ENCODE results near the gene NIM1K. TPM values are rescaled to one million over a fixed set of nuclear protein-coding genes. Genes with fewer than 3 reads are reported as not detected.

Gene NIM1K
- total RNA-seq, 1 donor from 2014 or later = 4.8 TPM

DNA sequence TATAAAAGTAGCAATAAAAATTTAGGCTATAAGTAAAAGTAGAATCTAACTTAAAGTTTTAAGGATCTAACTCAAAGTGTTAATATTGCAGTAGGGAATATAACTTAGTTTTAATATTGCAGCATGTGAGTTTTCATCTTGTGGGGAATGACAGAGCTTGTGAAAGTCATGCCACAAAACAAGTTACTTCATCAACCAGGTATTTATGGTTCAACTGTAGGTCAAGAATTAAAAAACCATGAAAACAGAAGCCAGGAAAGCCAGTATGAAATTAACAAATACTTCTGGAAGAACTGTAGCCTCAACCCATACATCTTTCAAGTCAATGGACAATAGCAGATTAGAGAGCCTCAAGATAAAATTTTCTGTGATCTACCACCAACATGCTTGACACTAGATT, 102.2 kb downstream of the NIM1K start:
- Histone ChIP-seq H3K4me1 (no peaks in the 10 kb centered on the region), H3K4me3 (no peak overlapping the region), H3K27me3 (ENCODE audit: low read depth) (no peaks in the 10 kb centered on the region), H3K9me3 (no peaks in the 10 kb centered on the region), H3K27ac (no peak overlapping the region), H3K36me3 (peaks cover 100% of the 10 kb centered on the region)
- intact Hi-C loops (cut with DNase I) = no loop called here
- TF ChIP-seq, protein P1, sequence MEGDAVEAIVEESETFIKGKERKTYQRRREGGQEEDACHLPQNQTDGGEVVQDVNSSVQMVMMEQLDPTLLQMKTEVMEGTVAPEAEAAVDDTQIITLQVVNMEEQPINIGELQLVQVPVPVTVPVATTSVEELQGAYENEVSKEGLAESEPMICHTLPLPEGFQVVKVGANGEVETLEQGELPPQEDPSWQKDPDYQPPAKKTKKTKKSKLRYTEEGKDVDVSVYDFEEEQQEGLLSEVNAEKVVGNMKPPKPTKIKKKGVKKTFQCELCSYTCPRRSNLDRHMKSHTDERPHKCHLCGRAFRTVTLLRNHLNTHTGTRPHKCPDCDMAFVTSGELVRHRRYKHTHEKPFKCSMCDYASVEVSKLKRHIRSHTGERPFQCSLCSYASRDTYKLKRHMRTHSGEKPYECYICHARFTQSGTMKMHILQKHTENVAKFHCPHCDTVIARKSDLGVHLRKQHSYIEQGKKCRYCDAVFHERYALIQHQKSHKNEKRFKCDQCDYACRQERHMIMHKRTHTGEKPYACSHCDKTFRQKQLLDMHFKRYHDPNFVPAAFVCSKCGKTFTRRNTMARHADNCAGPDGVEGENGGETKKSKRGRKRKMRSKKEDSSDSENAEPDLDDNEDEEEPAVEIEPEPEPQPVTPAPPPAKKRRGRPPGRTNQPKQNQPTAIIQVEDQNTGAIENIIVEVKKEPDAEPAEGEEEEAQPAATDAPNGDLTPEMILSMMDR (IDR thresholded peaks at IDR 0.05) = no peak
- ATAC-seq (no peak), DNase-seq (no peak)

DNA sequence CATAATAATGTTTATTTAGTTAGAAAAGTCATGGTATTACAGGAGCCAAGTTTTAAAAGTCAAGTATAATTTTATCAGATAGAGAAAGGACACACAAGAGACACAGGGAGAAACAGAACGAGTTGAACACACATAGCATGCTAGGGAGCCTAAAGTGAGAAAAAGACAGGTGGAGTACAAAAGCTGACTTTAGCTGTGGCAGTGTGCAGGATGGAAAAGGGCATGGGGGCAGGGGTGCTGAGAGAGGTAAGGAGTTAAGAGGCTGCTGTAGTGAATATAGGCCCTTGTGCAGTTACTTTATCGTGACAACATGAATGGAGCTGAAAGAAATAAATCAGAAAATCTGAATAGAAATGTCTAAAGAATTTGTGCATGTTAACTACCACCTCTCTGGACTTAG, 103.2 kb downstream of the NIM1K start:
- intact Hi-C loops (cut with DNase I) = no loop called here
- ATAC-seq (no peak), DNase-seq (no peak)
- Histone ChIP-seq H3K27me3 (ENCODE audit: low read depth) (no peaks in the 10 kb centered on the region), H3K4me1 (no peaks in the 10 kb centered on the region), H3K27ac (no peak overlapping the region), H3K9me3 (no peaks in the 10 kb centered on the region), H3K36me3 (peaks cover 90% of the 10 kb centered on the region), H3K4me3 (no peak overlapping the region)
- TF ChIP-seq, protein P1 (IDR thresholded peaks at IDR 0.05) = no peak

DNA sequence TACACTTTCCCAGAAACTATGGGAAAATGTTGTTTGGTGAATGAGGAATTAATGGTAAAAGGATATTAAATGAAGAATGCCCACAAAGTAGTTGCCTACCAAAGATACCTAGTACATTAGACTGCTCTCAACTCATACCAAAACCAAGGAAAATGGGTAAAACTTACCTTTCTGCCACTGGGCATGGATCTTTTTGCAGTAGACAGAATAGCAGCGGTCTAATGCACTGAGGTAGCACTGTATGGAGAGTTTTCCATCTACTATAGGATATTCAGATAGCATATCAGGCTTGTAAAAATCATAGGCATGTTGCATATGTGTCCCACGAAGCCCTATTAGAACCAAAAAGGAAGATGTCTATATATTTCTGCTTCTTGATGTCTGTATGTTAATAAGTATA, 104.8 kb downstream of the NIM1K start:
- Histone ChIP-seq H3K4me1 (peaks cover 3% of the 10 kb centered on the region), H3K27me3 (ENCODE audit: low read depth) (no peaks in the 10 kb centered on the region), H3K4me3 (no peak overlapping the region), H3K9me3 (no peaks in the 10 kb centered on the region), H3K27ac (no peak overlapping the region), H3K36me3 (peaks cover 73% of the 10 kb centered on the region)
- ATAC-seq = no peak
- DNase-seq = no peak
- TF ChIP-seq, protein P1 (IDR thresholded peaks at IDR 0.05) = no peak
- intact Hi-C loops (cut with DNase I) = no loop called here

DNA sequence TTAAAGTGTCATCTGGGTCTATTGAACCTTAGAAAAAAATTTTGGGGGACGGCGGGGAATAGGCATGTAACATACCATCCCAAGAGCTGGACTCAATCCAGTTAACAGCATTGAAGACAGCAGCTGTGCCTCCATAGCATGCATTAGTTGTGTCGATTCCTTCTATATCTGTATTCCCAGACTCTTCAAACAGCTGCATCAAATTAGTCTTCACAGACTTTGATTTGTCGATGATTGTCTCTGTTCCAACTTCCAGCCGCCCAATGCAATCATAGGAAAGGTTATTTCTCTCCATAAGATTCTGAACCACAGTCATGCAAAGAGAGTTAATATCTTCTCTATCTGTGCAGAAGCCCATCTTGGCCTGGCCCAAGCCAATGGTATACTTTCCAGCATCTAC, 106.4 kb downstream of the NIM1K start:
- intact Hi-C loops (cut with DNase I) = no loop called here
- Histone ChIP-seq H3K36me3 (peaks cover 57% of the 10 kb centered on the region), H3K9me3 (no peaks in the 10 kb centered on the region)

DNA sequence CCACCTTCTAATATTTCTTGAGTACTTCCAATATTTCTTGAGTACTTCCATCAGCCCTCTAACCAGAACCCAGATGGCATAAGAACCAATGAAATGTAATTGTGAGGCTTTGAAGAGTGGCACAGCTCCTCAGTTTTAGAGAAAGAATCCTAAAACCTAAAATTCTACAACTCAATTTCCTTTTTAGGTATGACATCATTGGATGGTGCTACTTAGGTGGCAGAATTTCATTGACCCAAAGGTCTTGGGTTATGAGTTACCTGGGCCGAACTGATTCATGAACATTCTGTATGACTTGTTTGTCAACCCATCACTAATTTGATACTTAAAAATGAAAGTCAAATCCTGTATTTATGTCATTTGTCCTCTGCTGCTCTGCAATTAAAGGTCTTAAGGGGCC, 108.1 kb downstream of the NIM1K start:
- TF ChIP-seq, protein P1 (IDR thresholded peaks at IDR 0.05) = no peak
- intact Hi-C loops (cut with DNase I) = no loop called here
- Histone ChIP-seq H3K4me3 (no peak overlapping the region), H3K27ac (no peak overlapping the region), H3K27me3 (ENCODE audit: low read depth) (no peaks in the 10 kb centered on the region), H3K9me3 (no peaks in the 10 kb centered on the region), H3K36me3 (peaks cover 41% of the 10 kb centered on the region), H3K4me1 (peaks cover 12% of the 10 kb centered on the region)
- ATAC-seq = no peak
- DNase-seq = no peak

More for the DNA sequence above, 106.4 kb downstream of the NIM1K start:
- TF ChIP-seq, protein P1 (IDR thresholded peaks at IDR 0.05) = no peak
- peaks cover 12% of the 10 kb centered on the region for H3K4me1 ChIP-seq
- DNase-seq = no peak
- no peak overlapping the region for H3K4me3 ChIP-seq
- no peak for ATAC-seq
- no peaks in the 10 kb centered on the region for H3K27me3 ChIP-seq (ENCODE audit: low read depth)
- no peak overlapping the region for H3K27ac ChIP-seq

DNA sequence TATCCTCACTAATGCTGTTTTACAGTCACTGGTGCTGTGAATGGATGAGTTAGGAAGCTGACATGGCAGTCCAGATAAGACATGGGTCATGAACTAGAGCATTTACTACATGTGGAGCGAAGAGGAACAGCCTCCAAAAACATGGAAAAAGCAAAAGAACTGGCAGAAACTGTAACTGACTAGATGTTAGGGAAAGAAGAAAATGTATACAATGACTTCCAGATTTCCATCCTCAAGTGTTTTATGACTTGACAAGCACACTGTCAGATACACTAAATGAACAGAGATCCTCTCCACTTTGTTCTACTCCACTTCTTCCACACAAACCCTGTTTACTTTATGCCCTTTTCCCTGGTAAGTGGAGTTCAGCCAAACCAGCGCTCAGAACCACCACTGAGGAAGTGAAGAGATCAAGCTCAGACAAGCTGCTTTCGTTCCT, 109.6 kb downstream of the NIM1K start:
- Histone ChIP-seq H3K9me3 (no peaks in the 10 kb centered on the region), H3K27me3 (ENCODE audit: low read depth) (no peaks in the 10 kb centered on the region), H3K36me3 (peaks cover 25% of the 10 kb centered on the region), H3K4me3 (no peak overlapping the region), H3K27ac (no peak overlapping the region), H3K4me1 (peaks cover 17% of the 10 kb centered on the region)
- intact Hi-C loops (cut with DNase I) = no loop called here
- DNase-seq = no peak
- peak in 1 of 2 donors; percentile 17 for ATAC-seq
- TF ChIP-seq, protein P1 (IDR thresholded peaks at IDR 0.05) = no peak
